K562 (cell line): ENCODE data around the gene MRNIP. TPM values are rescaled to one million over a fixed set of nuclear protein-coding genes. Genes with fewer than 3 reads are reported as not detected.

ENCODE experiments used
- ARNT ChIP-seq, 2 experiments: fragments of 450-650 bp; IDR thresholded peaks; 2 replicates each; pipeline ENCODE4 v1.6.1; 2016; ENCODE audit warnings: mild to moderate bottlenecking in 1 of 2
- CCNT2 ChIP-seq: IDR thresholded peaks from 2 replicates; pipeline ENCODE4 v1.6.1; 2011; ENCODE audit warnings: borderline replicate concordance, low read depth, mild to moderate bottlenecking, moderate library complexity, mixed read lengths, low read length; ENCODE audit not compliant: insufficient read length; ENCODE audit errors: extremely low read depth
- FOXK1 ChIP-seq: sonication (generic); formaldehyde crosslinking; IDR thresholded peaks from 2 replicates; pipeline ENCODE4 v1.8.0; 2022; ENCODE audit warnings: missing genetic modification reagents, mild to moderate bottlenecking, borderline replicate concordance
- GMEB1 ChIP-seq: fragments of 250-450 bp; sonication (Bioruptor Pico); IDR thresholded peaks from 2 replicates; pipeline ENCODE4 v1.4.0; 2020; ENCODE audit warnings: mild to moderate bottlenecking
- GTF2B ChIP-seq: IDR thresholded peaks from 2 replicates; pipeline ENCODE4 v1.6.1; 2011; ENCODE audit not compliant: insufficient read length; ENCODE audit errors: extremely low read depth
- HNRNPLL ChIP-seq: fragments of 200-400 bp; formaldehyde crosslinking; IDR thresholded peaks from 2 replicates; pipeline ENCODE4 v1.6.1; 2017; ENCODE audit warnings: low read length, low read depth, mild to moderate bottlenecking; ENCODE audit not compliant: poor library complexity, severe bottlenecking
- KDM2B ChIP-seq: fragments of 250-450 bp; sonication (Bioruptor Pico); IDR thresholded peaks from 2 replicates; pipeline ENCODE4 v1.8.0; 2021; ENCODE audit warnings: mild to moderate bottlenecking, moderate library complexity
- MBD1 ChIP-seq: fragments of 250-450 bp; sonication (Bioruptor Pico); IDR thresholded peaks from 2 replicates; pipeline ENCODE4 v1.8.0; 2022; ENCODE audit warnings: inconsistent platforms
- PML ChIP-seq: IDR thresholded peaks from 2 replicates; pipeline ENCODE4 v1.6.1; 2012; ENCODE audit warnings: low read length, inconsistent platforms
- POLR2B ChIP-seq: fragments of 450-650 bp; IDR thresholded peaks from 2 replicates; pipeline ENCODE4 v1.6.1; 2018; ENCODE audit warnings: low read depth; ENCODE audit not compliant: partially characterized antibody
- TAF15 ChIP-seq: fragments of 200-400 bp; formaldehyde crosslinking; IDR thresholded peaks from 2 replicates; pipeline ENCODE4 v1.6.1; 2017; ENCODE audit warnings: mild to moderate bottlenecking, low read depth, low read length, moderate library complexity
- TAF7 ChIP-seq: fragments of 450-650 bp; IDR thresholded peaks from 2 replicates; pipeline ENCODE4 v1.6.1; 2016; ENCODE audit warnings: missing genetic modification characterization, missing compliant biosample characterization
- TCF3 ChIP-seq: sonication (generic); formaldehyde crosslinking; IDR thresholded peaks from 2 replicates; pipeline ENCODE4 v1.4.0; 2020; ENCODE audit warnings: mild to moderate bottlenecking, missing genetic modification reagents
- TCF7L2 ChIP-seq: fragments of 150-350 bp; IDR thresholded peaks from 2 replicates; pipeline ENCODE4 v1.6.1; 2016; ENCODE audit warnings: low read depth, mild to moderate bottlenecking, low read length, moderate library complexity
- ZBTB34 ChIP-seq: fragments of 250-450 bp; sonication (Bioruptor Pico); IDR thresholded peaks from 2 replicates; pipeline ENCODE4 v1.8.0; 2021; ENCODE audit warnings: mild to moderate bottlenecking, moderate library complexity
- ZHX1 ChIP-seq: fragments of 150-350 bp; conservative IDR thresholded peaks from 2 replicates; pipeline ENCODE4 v1.6.1; 2014; ENCODE audit warnings: low read length
- ZNF316 ChIP-seq: fragments of 450-650 bp; IDR thresholded peaks from 2 replicates; pipeline ENCODE4 v1.6.1; 2016
- ZNF695 ChIP-seq: fragments of 450-650 bp; formaldehyde crosslinking; IDR thresholded peaks from 2 replicates; pipeline ENCODE4 v1.4.0; 2020; ENCODE audit warnings: mild to moderate bottlenecking, moderate library complexity
- ZNF79 ChIP-seq: fragments of 250-450 bp; sonication (Bioruptor Pico); IDR thresholded peaks from 2 replicates; pipeline ENCODE4 v1.4.0; 2020; ENCODE audit warnings: low read depth, mild to moderate bottlenecking, moderate library complexity
- polyA plus RNA-seq, 8 experiments: library from polyadenylated mRNA; depleted of rRNA in 4 of 8; stranded (reverse) in 5 of 8; unstranded in 3 of 8; fragments of >200 nt; fragmentation: Nextera tagmentation in 2 of 8; fragmentation: Illumina TruSeq in 1 of 8; extraction: Ambion mirVana in 2 of 8; extraction: Trizol in 1 of 8; gene quantifications; 2 replicates each; pipeline versions ENCODE4 v1.2.1 to v1.2.3, GENCODE V29; 2011 to 2014; ENCODE audit warnings: inconsistent platforms in 1 of 8, missing spikeins in 1 of 8
- total RNA-seq, 7 experiments: library from RNA; depleted of rRNA in 6 of 7; stranded (reverse); fragments of >200 nt in 6 of 7; fragmentation: Illumina TruSeq in 2 of 7; extraction: Trizol in 2 of 7; gene quantifications; 2 replicates each; pipeline versions ENCODE4 v1.2.1 to v1.2.3, GENCODE V29; 2011 to 2021; ENCODE audit warnings: low replicate concordance in 1 of 7

MRNIP gene
- total and polyA plus RNA-seq, 9 of the 15 experiments (the other 6 are each of a cell fraction or from before 2014, with no cell fraction given): 3.6 to 39.0 (median 16.8) TPM

- no peak for TF ChIP-seq TAF7 (tag)
- TF ChIP-seq PML: 0 out of 2 replicates have a peak, but pooled peaks have one; percentile 4
- no peak for TF ChIP-seq ZHX1
- no peak for TF ChIP-seq MBD1 (CRISPR knock-in tag)
- no peak for TF ChIP-seq KDM2B (CRISPR knock-in tag)
- TF ChIP-seq POLR2B: peak; percentile 10
- no peak for TF ChIP-seq ZNF79 (CRISPR knock-in tag)
- no peak for TF ChIP-seq ZBTB34
- no peak for TF ChIP-seq TCF3 (CRISPR knock-in tag)
- no peak for TF ChIP-seq GMEB1
- no peak for TF ChIP-seq TCF7L2
- no peak for TF ChIP-seq HNRNPLL
- TF ChIP-seq ZNF316: 0 out of 2 replicates have a peak, but pooled peaks have one; percentile 17
- 0 out of 2 replicates have a peak, but pooled peaks have one; percentile 52 for TF ChIP-seq ZNF695
- no peak for TF ChIP-seq TAF15
- no peak for TF ChIP-seq ARNT (IDR thresholded peaks at IDR 0.05)
- TF ChIP-seq CCNT2: no peak
- TF ChIP-seq FOXK1 (CRISPR knock-in tag): no peak
- TF ChIP-seq GTF2B: no peak
These were observed 21.3 kb downstream of the MRNIP start (continued) for GRCh38 chr5:179837076-179838011.
